Brain microvascular endothelial cell (primary cell): ENCODE measurements around the gene CLEC6A.

Experiments used
- DNase-seq: peaks from one replicate; pipeline ENCODE4 v3.0.0-alpha.2; 2020
- H3K27ac ChIP-seq: fragments of 250-450 bp; sonication (Bioruptor Pico); 2 replicates; pipeline ENCODE4 v1.5.1; 2020; ENCODE audit warnings: mild to moderate bottlenecking, moderate library complexity
- H3K27me3 ChIP-seq: fragments of 250-450 bp; sonication (Bioruptor Pico); replicated peaks from 2 replicates; pipeline ENCODE4 v1.5.1; 2020; ENCODE audit warnings: mild to moderate bottlenecking
- H3K36me3 ChIP-seq: fragments of 250-450 bp; sonication (Bioruptor Pico); replicated peaks from 2 replicates; pipeline ENCODE4 v1.5.1; 2020; ENCODE audit warnings: mild to moderate bottlenecking
- H3K4me3 ChIP-seq: 2 replicates; pipeline ENCODE4 v1.5.1; 2011; ENCODE audit warnings: low read depth, mild to moderate bottlenecking, control low read depth, low read length, moderate library complexity
- CTCF ChIP-seq: IDR thresholded peaks from 2 replicates; pipeline ENCODE4 v1.5.1; 2011; ENCODE audit warnings: low read depth, mild to moderate bottlenecking, moderate library complexity, low read length, control low read depth, inconsistent platforms; ENCODE audit errors: missing control alignments
- in situ Hi-C: cut with HindIII; loops from 2 replicates; pipeline ENCODE4 v1.10.0; 2017; ENCODE audit warnings: low sequenced_read_pairs, low pct_ligation_motif_present

The CLEC6A gene

GRCh38 chr12:8449355-8449859, 6.4 kb upstream of the CLEC6A start:
- Histone ChIP-seq H3K4me3 (no peak overlapping the region), H3K27ac (no peak overlapping the region), H3K36me3 (no peaks in the 10 kb centered on the region), H3K27me3 (no peaks in the 10 kb centered on the region)
- in situ Hi-C loops, result no loop called here
- TF ChIP-seq CTCF, result no peak
- DNase-seq, result no peak

DNA sequence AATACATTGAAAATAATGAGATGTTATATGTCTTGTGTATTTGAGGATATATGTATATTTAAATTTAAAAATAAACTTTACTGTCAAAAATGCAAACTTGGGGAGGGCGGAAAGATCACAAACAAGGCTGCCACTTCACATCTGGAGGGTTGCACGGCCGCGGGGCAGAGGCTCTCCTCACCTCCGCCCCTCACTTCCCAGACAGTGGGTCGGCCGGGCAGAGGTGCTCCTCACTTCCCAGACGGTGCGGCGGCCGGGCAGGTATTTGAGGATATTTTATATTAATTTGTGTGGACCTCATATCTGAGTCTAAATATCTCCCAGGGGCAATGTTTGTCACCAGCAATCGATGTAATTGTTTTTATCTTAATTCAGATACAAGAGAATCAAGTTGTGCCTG, 3.7 kb upstream of the CLEC6A start:
- Histone ChIP-seq H3K27me3 (no peaks in the 10 kb centered on the region), H3K36me3 (no peaks in the 10 kb centered on the region), H3K27ac (no peak overlapping the region), H3K4me3 (no peak overlapping the region)
- DNase-seq, result no peak
- in situ Hi-C loops, result no loop called here
- TF ChIP-seq CTCF, result no peak

DNA sequence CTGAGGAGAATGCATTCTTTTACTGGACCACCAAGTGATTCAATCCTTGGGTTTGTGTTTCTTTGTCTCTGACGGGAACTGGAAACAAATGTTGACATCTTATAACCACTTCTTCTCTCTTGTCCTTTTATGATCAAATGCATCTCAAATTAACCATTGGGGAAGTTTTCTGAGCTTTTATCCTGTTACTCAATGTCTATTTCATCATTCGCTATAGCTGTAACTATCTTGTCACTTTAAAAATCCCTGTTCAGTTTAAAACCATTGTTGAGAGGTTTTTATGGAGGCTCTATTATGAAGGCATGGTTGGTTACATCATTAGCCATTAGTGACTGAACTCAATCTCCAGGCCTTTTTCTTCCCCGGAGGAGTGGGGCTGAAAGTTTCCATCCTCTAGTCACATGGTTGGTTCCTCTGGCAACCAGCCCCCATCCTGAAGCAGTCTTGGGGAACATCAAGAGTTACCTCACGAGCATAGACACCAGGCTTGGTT, 2.7 kb upstream of the CLEC6A start:
- no peak for DNase-seq
- no peak for TF ChIP-seq CTCF
- Histone ChIP-seq H3K4me3 (no peak overlapping the region), H3K27me3 (no peaks in the 10 kb centered on the region), H3K36me3 (no peaks in the 10 kb centered on the region), H3K27ac (no peak overlapping the region)
- in situ Hi-C loops, result no loop called here

DNA sequence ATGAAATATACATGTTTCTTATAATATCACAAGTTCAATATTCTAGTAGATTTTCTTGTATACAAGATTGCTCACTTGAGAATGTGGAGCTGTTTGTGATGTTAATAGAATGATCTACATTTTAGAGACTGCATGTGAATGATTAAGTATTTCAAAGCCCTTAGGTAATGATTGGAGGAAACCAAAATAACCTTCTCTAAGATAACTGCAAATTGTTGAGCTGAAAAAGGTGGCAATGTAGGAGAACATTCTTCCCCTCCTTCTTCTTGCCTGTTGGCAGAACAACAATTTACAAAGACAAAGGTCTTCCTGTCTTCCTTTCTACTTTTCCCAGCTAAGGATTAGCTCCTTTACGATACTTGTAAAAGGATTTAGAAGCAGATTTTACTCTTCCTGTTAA, 2.0 kb upstream of the CLEC6A start:
- no peak overlapping the region for H3K27ac ChIP-seq
- in situ Hi-C loops, result no loop called here
- no peaks in the 10 kb centered on the region for H3K27me3 ChIP-seq
- no peaks in the 10 kb centered on the region for H3K36me3 ChIP-seq
- no peak overlapping the region for H3K4me3 ChIP-seq
- no peak for DNase-seq
- TF ChIP-seq CTCF, result no peak

DNA sequence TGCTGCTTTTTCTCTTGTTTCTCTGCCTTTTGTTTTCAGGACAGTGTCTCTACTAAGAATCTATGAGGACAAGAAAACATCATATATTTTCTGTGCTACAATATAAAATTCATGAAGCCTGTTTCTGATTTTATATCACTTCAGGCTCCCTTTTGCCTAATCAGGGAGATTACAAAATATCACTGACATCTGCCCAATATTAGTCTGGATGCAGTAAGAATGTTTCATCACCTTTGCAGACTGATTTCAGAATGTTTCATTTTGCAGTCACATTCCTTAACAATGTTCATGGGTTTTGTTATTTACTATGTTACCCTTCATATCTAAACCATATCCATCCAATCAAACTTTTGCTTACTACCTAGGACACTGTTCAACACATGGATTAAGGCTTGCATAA, 491 bp upstream of the CLEC6A start:
- no peak for TF ChIP-seq CTCF
- in situ Hi-C loops, result no loop called here
- H3K27ac ChIP-seq, result no peak overlapping the region
- no peaks in the 10 kb centered on the region for H3K36me3 ChIP-seq
- no peak overlapping the region for H3K4me3 ChIP-seq
- no peak for DNase-seq
- H3K27me3 ChIP-seq, result no peaks in the 10 kb centered on the region

DNA sequence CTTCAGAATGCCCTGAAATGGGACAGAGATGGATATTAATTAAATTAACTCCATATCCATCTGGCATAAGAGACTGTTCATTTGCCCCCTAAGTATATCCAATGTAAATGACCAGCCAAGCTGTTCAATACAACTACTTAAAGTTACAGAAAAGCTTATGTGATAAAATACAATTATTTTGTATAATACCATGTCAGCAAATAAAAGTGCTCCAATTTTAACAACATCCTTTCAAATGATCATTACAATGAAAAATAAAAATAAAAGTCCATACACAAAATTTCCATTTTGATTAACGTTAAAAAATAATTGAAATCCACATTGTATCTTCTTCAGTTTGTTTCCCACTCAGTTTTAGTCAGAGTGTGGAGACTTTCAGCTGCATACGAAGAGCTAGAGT, 5.7 kb downstream of the CLEC6A start:
- Histone ChIP-seq H3K36me3 (no peaks in the 10 kb centered on the region), H3K27me3 (no peaks in the 10 kb centered on the region), H3K27ac (no peak overlapping the region), H3K4me3 (no peak overlapping the region)
- TF ChIP-seq CTCF, result no peak
- in situ Hi-C loops, result no loop called here
- DNase-seq, result no peak
